Hematopoietic multipotent progenitor cell treated with erythropoietin and hydrocortisone succinate and interleukin-3 and kit ligand, for 15 days (in vitro differentiated cells): Measurements from ENCODE around the gene ARFGEF3.
A peak's percentile ranks its signal among the peaks of the same experiment; 100 is the strongest.
"Not testable (repeated sequence)": the region's sequence is repeated elsewhere in the genome, so short reads cannot be mapped to it uniquely, and the experiment has no call there.

ENCODE experiments used
- DNase-seq: peaks from one replicate; pipeline ENCODE4 v3.0.0-alpha.2; 2015; ENCODE audit warnings: low spot score

The ARFGEF3 gene, protein sequence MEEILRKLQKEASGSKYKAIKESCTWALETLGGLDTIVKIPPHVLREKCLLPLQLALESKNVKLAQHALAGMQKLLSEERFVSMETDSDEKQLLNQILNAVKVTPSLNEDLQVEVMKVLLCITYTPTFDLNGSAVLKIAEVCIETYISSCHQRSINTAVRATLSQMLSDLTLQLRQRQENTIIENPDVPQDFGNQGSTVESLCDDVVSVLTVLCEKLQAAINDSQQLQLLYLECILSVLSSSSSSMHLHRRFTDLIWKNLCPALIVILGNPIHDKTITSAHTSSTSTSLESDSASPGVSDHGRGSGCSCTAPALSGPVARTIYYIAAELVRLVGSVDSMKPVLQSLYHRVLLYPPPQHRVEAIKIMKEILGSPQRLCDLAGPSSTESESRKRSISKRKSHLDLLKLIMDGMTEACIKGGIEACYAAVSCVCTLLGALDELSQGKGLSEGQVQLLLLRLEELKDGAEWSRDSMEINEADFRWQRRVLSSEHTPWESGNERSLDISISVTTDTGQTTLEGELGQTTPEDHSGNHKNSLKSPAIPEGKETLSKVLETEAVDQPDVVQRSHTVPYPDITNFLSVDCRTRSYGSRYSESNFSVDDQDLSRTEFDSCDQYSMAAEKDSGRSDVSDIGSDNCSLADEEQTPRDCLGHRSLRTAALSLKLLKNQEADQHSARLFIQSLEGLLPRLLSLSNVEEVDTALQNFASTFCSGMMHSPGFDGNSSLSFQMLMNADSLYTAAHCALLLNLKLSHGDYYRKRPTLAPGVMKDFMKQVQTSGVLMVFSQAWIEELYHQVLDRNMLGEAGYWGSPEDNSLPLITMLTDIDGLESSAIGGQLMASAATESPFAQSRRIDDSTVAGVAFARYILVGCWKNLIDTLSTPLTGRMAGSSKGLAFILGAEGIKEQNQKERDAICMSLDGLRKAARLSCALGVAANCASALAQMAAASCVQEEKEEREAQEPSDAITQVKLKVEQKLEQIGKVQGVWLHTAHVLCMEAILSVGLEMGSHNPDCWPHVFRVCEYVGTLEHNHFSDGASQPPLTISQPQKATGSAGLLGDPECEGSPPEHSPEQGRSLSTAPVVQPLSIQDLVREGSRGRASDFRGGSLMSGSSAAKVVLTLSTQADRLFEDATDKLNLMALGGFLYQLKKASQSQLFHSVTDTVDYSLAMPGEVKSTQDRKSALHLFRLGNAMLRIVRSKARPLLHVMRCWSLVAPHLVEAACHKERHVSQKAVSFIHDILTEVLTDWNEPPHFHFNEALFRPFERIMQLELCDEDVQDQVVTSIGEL (N-terminal part only)

DNA sequence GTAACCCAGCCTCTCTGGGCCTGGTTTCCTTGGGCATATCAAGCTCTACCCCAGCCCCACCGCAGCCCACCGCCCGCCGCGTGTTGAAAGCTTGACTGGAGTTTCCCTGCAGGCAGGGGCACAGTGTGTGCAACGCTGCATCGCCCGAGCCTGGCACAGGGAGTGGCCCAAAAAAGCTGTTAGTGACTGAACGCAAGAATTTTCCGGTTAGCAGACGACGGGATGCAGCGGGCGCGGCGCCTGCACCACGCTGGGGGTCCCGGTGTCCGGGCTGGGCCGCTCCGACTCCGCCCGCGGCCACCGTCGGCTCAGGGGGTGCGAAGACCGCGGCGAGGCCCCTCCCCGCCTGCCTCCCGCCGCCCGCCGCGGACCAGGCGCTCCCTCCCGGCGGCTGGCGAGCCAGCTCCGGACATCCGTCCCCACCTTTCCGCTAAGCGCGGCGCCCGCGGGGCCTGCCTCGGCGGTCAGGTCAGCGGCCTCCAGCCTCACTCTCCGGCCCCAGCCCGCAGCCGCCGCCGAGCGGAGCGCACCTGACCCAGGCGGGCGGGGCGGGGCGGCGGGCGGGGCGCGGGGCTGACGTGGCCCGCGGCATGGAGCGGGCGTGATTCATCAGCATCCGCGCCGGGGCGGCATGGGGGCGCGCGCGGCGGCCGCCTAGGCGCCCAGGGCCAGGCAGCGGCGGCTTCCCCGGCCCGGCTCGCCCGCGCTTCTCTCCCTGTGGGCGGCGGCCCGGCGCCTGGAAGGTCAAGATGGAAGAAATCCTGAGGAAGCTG is at the start of gene ARFGEF3:
Gene ARFGEF3, plus strand, starts transcription at position 602 of the 773 bp plus-strand sequence. Its CDS starts 148 bp downstream, at position 750.
- no peak for DNase-seq

DNA sequence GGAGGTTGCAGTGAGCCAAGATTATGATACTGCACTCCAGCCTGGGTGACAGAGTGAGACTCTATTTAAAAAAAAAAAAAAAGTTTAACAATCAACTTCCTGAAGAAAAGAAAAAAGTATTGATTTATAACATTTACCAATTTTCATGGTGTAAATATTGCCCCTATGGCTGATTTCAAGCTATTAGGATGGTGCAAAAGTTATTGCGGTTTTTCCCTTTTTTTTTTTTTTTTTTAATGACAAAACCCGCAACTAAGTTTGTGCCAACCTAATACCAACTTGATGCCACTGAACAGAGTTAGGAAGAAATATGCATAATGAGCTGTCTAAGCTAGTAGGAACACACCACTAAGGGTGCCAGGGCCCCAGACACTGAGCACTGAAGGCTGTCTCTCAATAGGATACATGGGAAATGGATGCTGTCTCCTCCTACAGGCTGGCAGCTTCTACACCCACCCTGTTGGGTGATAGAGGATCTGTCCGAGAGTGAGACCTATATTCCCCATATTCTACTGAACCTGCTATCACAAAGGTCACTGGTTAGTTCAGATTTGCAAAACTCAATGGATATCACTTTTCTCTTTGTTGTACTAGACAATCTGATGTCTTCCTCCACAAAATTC is 48.0 kb upstream of the ARFGEF3 start:
- no peak for DNase-seq

DNA sequence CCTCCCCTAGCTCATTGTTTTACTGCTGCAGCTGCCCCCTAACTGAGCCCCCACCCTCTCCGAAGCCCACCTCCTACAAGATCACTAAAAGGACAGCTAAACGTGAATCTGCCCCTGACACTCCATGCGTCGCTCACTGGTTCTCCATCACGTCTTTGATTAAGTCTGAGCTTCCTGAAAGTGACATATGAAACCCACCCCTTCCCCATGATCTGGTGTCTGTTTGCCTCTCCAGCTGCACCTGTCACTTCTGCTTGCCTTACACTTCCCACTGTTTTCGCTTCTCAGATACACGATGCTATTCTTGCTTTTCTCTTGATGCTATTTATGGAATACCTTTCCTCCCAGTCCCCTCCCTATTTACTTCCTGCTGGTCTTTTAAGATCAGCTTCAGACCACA is 46.5 kb upstream of the ARFGEF3 start:
- no peak for DNase-seq

DNA sequence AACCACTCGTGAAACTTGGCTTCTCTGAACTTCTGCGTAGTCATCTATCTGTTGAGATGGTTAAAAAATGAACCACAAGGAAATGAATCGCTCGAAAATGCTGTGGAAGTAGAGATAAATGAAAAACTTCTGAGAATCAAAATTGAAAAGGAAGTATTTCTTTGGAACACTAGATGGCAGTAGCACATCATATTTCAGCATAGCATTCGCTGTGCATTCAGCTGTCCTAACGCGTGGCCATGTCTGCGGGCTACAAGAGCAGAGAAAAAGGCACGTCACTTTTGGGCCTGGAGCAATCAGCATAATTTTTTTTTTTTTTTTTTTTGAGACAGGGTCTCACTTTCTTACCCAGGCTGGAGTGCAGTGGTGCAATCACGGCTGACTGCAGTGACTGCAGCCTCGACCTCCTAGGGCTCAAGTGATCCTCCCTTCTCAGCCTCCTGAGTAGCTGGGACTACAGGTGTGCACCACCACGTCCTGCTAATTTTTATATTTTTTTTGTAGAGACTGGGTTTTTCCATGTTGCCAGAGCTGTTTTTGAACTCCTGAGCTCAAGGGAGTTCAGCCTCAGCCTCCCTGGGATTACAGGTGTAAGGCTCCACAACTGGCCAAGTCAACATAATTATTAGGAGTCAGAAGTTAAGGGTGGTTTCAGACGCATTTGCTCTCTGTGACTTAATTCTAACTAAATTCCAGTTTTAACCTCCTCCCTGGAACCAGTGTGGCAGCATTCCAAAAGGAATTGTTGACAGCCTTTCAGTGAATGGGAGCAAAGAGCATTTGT is 45.7 kb upstream of the ARFGEF3 start:
- DNase-seq = peak; percentile 47

DNA sequence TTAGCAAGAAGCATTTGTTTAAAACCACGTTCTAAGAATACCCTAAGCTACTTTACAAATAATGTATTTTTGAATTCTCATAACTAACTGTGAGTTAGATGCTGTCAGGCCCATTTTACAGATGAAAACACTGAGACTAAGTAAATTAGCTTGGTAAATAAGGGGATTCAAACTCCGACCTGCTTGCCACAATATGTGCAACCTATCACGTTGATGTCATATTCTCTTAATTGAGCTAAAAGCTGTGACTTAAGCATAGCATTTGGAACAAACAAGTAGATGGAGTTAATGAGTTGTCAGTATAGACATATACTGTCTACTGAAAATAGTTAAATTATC is 45.1 kb upstream of the ARFGEF3 start:
- no peak for DNase-seq

DNA sequence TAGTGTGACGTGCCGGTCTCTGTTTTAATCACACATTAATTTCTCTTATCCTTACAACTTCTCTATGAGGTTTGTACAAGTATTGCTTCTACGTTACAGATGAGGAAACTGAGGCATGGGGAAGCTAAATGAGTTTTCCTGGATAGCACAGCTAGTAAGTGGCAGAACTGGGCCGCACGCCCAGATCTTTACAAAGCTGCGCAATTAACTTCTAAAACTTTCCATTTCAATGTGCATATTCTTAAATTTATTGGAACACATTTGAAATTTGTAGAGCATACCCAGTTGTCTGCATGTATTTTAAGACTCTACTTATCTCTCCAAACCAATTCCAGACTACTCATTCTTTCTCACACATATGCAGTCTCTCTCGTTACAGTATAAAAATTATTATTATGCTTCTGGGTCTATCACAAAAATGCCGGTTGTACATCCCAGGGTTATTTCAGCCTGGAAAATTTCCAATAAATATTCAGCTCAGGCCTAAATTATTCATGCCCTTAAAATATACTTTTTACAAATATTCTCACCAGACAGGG is 44.3 kb upstream of the ARFGEF3 start:
- DNase-seq = no peak

DNA sequence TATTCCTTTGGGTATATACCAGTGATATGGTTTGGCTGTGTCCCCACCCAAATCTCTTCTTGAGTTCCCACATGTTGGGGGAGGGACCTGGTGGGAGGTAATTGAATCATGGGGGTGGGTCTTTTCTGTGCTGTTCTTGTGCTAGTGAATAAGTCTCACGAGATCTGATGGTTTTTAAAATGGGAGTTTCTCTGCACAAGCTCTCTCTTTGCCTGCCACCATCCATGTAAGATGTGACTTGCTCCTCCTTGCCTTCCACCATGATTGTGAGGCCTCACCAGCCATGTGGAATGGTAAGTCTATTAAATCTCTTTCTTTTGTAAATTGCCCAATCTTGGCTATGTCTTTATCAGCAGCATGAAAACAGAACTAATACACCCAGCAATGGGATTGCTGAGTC is 42.5 kb upstream of the ARFGEF3 start:
- DNase-seq = not testable (repeated sequence)

DNA sequence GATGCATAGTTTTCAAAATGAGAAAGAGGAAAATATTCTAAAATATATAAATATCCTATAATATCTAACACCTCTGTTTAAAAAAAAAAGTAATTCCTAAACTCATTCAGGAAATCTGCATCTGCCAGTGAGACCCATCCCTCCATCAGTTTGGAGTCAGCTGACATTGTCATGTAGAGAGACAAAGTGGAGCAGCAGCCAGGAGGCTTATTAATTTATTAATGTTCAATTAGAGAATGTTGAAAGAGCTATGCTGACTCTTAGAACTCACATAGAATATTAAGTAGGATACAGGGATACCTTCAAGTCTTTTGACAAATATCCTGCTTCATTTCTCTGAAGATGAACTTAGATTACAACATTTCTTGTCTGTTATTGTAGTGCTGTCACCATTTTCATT is 41.8 kb upstream of the ARFGEF3 start:
- no peak for DNase-seq

DNA sequence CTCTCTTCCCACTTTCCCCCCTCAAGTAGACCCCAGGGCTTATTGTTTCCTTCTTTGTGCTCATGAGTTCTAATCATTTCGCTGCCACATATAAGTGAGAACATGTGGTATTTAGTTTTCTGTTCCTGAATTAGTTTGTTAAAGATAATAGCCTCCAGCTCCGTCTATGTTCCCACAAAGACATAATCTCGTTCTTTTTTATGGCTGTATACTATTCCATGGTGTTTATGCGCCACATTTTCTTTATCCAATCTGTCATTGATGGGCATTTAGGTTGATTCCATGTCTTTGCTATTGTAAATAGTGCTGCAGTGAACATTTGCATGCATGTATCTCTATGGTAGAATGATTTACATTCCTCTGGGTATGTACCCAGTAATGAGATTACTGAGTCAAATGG is 37.6 kb upstream of the ARFGEF3 start:
- no peak for DNase-seq

DNA sequence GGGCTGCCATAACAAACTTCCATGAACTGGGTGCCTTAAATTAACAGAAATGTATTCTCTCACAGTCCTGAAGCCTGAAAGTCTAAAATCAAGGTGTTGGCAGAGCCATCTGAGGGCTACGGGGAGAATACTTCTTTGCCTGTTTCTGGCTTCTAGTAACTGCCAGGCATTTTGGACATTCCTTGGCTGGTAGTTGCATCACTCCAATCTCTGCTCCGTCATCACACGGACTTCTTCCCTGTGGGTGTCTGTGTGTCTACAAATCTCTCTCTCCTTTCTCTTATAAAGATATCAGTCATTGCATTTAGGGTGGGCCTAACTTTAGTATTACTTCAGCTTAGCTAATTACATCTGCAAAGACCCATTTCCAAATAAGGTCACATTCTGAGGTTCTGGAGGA is 33.6 kb upstream of the ARFGEF3 start:
- DNase-seq = no peak

DNA sequence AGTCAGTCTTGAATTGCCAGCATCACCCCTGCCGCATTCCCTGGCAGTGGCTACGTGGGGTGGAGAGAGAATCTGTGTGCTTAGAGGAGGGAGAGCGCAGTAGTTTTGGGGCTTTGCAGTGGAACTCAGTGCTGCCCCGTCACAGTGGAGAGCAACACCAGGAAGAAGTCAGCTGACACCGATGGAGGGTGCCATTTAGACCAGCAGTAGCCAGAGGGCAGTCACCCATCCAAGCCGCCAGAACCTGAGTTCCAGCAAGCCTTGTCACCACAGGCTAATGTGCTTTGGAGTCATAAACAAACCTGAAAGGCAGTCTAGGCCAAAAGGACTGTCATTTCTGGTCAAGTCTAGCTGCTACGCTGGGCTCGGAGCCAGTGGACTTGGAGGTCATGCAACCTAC is 32.5 kb upstream of the ARFGEF3 start:
- DNase-seq = no peak

DNA sequence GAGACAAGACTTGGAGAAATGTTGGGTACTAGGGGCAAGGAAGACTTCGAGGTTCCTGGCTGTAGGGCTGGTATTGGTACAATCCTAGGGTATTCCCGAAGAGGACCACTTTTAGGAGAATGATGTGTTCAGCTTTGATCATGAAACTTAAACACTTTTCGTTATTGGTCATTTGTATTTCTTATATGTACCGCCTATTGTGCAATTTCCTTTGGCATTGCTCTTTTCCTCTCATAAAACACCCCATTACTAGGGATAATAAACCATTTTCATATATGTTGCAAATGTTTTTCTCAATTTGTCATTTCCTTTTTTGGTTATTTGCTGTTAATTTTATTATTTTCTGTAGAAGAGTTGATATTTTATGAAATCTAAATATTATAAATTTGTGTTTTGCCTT is 18.9 kb upstream of the ARFGEF3 start:
- DNase-seq = no peak

DNA sequence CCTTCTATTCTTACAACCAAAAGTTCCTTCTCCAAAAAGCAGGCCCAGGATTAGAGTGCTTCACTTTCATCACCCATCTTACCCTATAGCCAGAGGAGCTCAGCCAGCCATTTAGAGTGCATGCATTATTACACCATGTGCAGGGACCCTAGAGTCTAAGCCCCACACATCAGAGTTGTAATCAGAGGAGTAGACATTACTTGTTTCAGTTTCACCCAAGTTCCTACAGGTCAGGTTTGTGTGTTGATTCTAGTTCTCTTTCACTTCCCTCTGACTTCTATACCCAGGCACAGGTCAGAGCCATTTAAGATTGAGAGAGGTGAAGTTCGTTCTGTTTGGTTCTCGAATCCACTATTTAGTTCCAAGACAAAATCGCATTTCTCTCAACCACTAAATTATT is 16.3 kb upstream of the ARFGEF3 start:
- DNase-seq = no peak

DNA sequence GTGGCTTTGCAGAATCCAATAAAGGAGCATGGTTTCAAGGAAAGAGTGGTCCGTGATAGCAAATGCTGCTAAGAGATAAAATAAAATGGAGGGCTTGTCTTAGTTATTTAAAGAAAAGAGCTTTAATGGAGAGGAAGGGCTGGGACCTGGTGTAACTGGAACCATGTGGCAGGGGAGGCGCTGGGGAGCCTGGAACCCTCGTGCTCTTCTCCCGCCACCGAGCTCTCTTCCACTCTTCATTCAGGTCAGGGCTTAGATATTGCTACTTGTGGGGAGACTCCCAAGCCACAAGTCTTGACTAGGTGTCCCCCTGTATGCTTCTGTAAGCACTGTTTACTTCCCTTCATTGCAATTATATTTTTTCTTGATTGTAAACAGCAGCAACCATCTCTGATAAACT is 15.2 kb upstream of the ARFGEF3 start:
- DNase-seq = no peak

DNA sequence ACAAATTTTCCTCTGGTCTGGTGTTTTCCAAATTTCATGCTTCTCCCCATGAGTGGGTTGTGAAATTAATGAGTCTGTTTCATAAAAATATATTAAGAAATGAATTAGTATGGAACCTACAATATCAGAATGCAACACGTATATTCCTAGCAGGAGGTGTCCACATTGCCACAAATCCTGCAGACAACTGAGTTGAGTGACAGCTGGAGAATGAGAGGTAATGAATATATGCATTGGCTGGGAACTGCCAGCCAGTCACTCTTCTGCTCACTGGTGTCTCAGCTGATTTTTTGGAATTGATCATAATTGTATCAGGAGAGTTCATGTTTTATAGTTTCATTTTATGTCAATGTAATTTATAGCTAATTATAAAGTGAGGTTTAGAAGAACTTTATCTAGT is 6.3 kb upstream of the ARFGEF3 start:
- DNase-seq = no peak

DNA sequence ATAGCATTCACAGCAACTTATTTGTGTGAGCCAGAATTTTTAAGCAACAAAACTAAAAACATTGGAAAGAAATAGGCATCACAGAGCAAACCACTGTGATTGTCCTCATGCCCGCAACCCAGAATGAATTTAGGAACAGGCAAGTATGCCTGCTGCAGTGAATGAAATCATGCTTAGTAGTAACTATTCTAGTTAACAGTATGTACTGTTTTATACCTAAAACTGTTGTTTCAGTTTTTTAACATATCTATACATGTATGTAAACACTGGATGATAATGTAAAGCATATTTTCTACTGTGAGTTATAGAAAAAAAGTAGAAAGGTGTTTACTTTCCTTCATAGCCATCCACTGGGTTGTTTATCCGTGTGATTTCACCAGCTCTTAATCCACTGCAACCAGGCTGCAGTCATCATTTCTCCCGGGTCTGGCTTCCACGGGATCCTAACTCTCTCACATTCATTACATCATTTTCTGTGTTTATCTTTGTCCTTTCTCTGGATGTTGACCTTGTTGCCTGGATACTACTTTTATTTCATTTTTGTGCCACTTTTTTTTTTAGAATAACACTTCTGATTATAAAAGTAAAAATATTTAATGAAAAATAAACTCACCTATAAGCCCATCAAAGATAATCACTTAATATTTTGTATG is 3.6 kb upstream of the ARFGEF3 start:
- DNase-seq = no peak

DNA sequence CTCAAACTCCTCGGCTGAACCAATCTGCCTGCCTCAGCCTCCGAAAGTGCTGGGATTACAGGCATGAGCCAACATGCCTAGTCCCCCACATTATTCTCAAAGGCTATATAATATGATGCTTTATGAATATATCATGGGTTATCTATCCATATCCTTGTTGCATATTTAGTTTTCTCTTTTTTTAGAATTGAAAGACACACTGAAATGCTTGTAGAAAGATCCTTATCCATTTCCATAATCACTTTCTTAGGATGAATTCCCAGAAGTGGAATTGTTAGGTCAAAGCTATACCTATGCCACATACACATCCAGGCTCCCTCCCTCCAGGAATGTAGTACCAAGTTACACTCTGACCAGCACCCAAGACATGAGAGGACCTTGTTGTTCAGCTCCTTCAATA is 2.5 kb upstream of the ARFGEF3 start:
- no peak for DNase-seq

DNA sequence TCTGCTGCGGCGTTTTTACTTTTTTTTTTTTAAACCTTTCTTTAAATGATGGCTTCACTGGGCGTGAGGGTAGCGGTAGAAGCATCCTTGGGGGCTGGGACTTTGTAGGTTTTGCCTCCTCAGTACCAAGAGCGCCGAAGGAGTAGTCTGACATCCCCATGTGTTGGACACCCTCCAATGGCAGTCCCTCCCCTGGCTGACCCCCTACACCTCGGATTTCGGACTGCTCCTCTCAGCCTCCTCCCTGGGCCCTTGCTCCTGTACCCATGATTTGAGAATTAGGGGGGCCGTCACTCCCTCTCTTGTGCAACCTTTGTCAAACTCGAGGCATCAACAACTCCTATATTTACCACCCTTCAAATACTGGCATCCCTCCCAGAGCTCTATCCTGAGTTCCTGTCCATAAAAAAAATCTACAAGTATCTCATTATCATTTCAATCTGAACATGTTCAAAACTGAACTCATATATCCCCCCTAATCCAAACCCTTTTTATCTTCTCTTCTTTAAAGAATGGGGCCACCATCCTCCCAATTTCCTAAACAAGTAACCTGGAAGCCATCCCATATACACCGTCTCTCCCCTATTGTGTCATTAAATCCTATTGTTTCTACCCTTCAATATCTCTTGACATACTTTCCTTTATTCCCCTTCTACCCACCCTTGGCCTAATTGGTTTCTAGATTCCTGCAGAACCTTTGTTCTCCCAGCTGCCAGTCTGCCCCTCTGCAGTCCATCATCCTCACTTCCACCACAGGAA is 1.2 kb upstream of the ARFGEF3 start:
- no peak for DNase-seq

DNA sequence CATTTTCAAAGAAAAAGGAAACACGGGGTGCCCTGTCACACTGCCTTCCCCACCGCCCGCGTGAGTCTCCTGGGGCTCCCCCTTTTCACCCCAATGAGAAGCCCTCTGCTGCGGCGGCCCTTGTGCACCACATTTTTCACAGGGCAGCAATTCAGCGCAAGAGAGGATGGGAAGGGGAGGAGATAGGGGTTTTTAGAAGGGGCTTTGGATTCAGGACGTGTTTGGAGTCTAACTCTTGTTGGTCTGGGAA is 726 bp upstream of the ARFGEF3 start:
- DNase-seq = no peak
